GM19328 (cell line): Measurements from ENCODE around the gene CSNK1D.

Experiments used
- ATAC-seq: cut with Tn5 transposase; IDR thresholded peaks from one replicate; pipeline ENCODE4 v1.9.1; 2021; ENCODE audit warnings: mild to moderate bottlenecking, moderate library complexity; ENCODE audit not compliant: unreplicated experiment

Gene CSNK1D

GRCh38 chr17:82311971-82312370 lies 38.5 kb upstream of the CSNK1D start:
- ATAC-seq, result no peak

- no peak for ATAC-seq
These were observed 37.4 kb upstream of the CSNK1D start for GRCh38 chr17:82310877-82311276.

GRCh38 chr17:82309656-82310570 lies 36.4 kb upstream of the CSNK1D start:
- no peak for ATAC-seq

GRCh38 chr17:82305727-82306300 lies 32.3 kb upstream of the CSNK1D start:
- no peak for ATAC-seq

- ATAC-seq, result no peak
These were observed 31.6 kb upstream of the CSNK1D start for GRCh38 chr17:82304826-82305726.

GRCh38 chr17:82303944-82304808 lies 30.7 kb upstream of the CSNK1D start:
- ATAC-seq, result no peak

GRCh38 chr17:82302991-82303943 lies 29.8 kb upstream of the CSNK1D start:
- no peak for ATAC-seq

- ATAC-seq, result no peak
These were observed 29.1 kb upstream of the CSNK1D start for GRCh38 chr17:82302568-82302963.

GRCh38 chr17:82301916-82302567 lies 28.5 kb upstream of the CSNK1D start:
- no peak for ATAC-seq

GRCh38 chr17:82301300-82301915 lies 27.9 kb upstream of the CSNK1D start:
- ATAC-seq, result no peak

GRCh38 chr17:82300707-82301270 lies 27.3 kb upstream of the CSNK1D start:
- ATAC-seq, result no peak

GRCh38 chr17:82300228-82300627 lies 26.7 kb upstream of the CSNK1D start:
- ATAC-seq, result no peak

- ATAC-seq, result no peak
These were observed 26.0 kb upstream of the CSNK1D start for GRCh38 chr17:82299452-82299851.

GRCh38 chr17:82298538-82299421 lies 25.3 kb upstream of the CSNK1D start:
- no peak for ATAC-seq

- peak; percentile 52 for ATAC-seq
These were observed 24.4 kb upstream of the CSNK1D start for GRCh38 chr17:82297714-82298537.

GRCh38 chr17:82297280-82297713 lies 23.8 kb upstream of the CSNK1D start:
- no peak for ATAC-seq
